Neural progenitor cell (in vitro differentiated cells): ENCODE data around the gene CCDC80.

Experiments
- CTCF ChIP-seq: fragments of 200-600 bp; sonication (generic); IDR thresholded peaks from 2 replicates; pipeline ENCODE4 v1.5.1; 2017; ENCODE audit warnings: antibody characterized with exemption, mild to moderate bottlenecking
- EZH2 ChIP-seq: fragments of 200-600 bp; sonication (generic); IDR thresholded peaks from 2 replicates; pipeline ENCODE4 v1.6.1; 2017; ENCODE audit warnings: antibody characterized with exemption, mild to moderate bottlenecking, moderate library complexity

- TF ChIP-seq CTCF: no peak
- TF ChIP-seq EZH2: no peak
These were observed 17.7 kb downstream of the CCDC80 start for GRCh38 chr3:112623213-112623612.
